ENCODE data around the gene RAB40B.
A peak's percentile ranks its signal among the peaks of the same experiment; 100 is the strongest.

Gene RAB40B

GRCh38 chr17:82703935-82704865 is 5.7 kb upstream of the RAB40B start:
- no peak for TF ChIP-seq CTCF (conservative IDR thresholded peaks at IDR 0.05; ENCODE audit: low read depth)
- ChIA-PET CTCF (no interaction called here), POLR2A (ENCODE audit: low non-redundant PET) (no interaction called here)
- no peak overlapping the region for H3K27ac ChIP-seq
- DNase-seq (ENCODE audit: low spot score) = no peak

GRCh38 chr17:82703036-82703745 is 4.7 kb upstream of the RAB40B start:
- ChIA-PET POLR2A (ENCODE audit: low non-redundant PET) (no interaction called here), CTCF (no interaction called here)
- TF ChIP-seq CTCF (conservative IDR thresholded peaks at IDR 0.05; ENCODE audit: low read depth) = no peak
- no peak for DNase-seq (ENCODE audit: low spot score)
- H3K27ac ChIP-seq = peak overlapping the region; percentile 72

- POLR2A ChIA-PET (ENCODE audit: low non-redundant PET) = no interaction called here
- no peak for TF ChIP-seq CTCF (conservative IDR thresholded peaks at IDR 0.05; ENCODE audit: low read depth)
- CTCF ChIA-PET = interaction anchor here (0.9 kb wide), 1 partner anchor 9 kb away, joined by 4 read pairs; no protein-coding TSS in a partner anchor
These were observed 3.9 kb upstream of the RAB40B start for GRCh38 chr17:82702231-82702927.

DNA sequence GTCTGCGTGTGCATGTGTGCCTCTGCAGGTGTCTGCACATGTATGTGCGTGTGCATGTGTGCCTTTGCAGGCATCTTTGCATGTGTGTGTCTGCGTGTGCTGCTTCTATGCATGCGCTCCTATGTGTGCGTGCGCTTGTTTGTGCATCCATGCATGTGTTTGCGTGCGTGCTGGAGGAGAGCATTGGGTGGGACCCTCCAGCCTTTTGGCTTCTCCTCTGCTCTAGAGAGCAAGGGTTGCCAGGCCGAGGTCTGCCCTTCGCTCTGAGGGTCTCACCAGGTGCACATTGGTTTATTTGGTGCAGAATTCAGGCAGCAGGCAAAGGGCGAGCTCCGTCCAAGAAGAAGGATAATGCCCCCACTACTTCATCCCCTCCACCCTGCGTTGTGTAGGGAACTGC is 1.1 kb upstream of the RAB40B start:
- ChIA-PET POLR2A (ENCODE audit: low non-redundant PET) (no interaction called here), CTCF (no interaction called here)
- DNase-seq (ENCODE audit: low spot score) = no peak
- TF ChIP-seq CTCF (conservative IDR thresholded peaks at IDR 0.05; ENCODE audit: low read depth) = no peak
- H3K27ac ChIP-seq = no peak overlapping the region

More at GRCh38 chr17:82702231-82702927, 3.9 kb upstream of the RAB40B start:
- no peak for DNase-seq (ENCODE audit: low spot score)
- H3K27ac ChIP-seq = peak overlapping the region; percentile 72

GRCh38 chr17:82698974-82699442 is 510 bp upstream of the RAB40B start:
- CTCF ChIA-PET = no interaction called here
- no peak for TF ChIP-seq CTCF (conservative IDR thresholded peaks at IDR 0.05; ENCODE audit: low read depth)
- H3K27ac ChIP-seq = peak overlapping the region; percentile 54
- peak; percentile 24 for DNase-seq (ENCODE audit: low spot score)
- POLR2A ChIA-PET (ENCODE audit: low non-redundant PET) = interaction anchor here (0.6 kb wide), 3 partner anchors 15 to 104 kb away, joined by 3 to 4 read pairs (median 3); no protein-coding TSS in a partner anchor

DNA sequence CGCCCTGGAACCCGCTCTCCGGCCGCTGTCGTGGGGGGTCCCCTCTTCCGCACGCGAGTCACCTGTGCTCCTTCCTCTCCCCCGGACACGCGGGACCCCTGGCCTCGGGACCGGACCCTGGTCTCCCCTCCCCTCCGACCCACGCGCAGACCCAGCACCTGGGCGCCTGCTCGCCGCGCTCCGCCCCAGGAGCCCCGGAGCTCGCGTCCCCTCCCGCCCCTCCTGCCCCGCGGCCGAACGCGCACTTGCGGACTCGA is 762 bp downstream of the RAB40B start:
- DNase-seq (ENCODE audit: low spot score) = no peak
- H3K27ac ChIP-seq = peak overlapping the region; percentile 54
- TF ChIP-seq CTCF (conservative IDR thresholded peaks at IDR 0.05; ENCODE audit: low read depth) = no peak
- CTCF ChIA-PET = interaction anchor here (0.6 kb wide), 1 partner anchor 29 kb away, joined by 3 read pairs; no protein-coding TSS in a partner anchor
- POLR2A ChIA-PET (ENCODE audit: low non-redundant PET) = interaction anchor here (0.6 kb wide), 1 partner anchor 182 kb away, joined by 6 read pairs; no protein-coding TSS in a partner anchor
